Lower leg skin (tissue), 3 donors: Measurements from ENCODE around the gene PCYOX1L.

Source experiments
- POLR2A ChIP-seq, 2 donors: fragments of 450-650 bp; IDR thresholded peaks; one replicate each; pipeline ENCODE4 v1.6.1; 2016 to 2017; ENCODE audit warnings: antibody characterized with exemption in 2 of 2, mild to moderate bottlenecking in 1 of 2, moderate library complexity in 1 of 2
- TF ChIP-seq, protein P1 (sequence below), 3 donors: fragments of 450-650 bp; IDR thresholded peaks; one replicate each; pipeline ENCODE4 v1.5.1; 2016; ENCODE audit warnings: antibody characterized with exemption in 3 of 3, mild to moderate bottlenecking in 3 of 3, moderate library complexity in 2 of 3

DNA sequence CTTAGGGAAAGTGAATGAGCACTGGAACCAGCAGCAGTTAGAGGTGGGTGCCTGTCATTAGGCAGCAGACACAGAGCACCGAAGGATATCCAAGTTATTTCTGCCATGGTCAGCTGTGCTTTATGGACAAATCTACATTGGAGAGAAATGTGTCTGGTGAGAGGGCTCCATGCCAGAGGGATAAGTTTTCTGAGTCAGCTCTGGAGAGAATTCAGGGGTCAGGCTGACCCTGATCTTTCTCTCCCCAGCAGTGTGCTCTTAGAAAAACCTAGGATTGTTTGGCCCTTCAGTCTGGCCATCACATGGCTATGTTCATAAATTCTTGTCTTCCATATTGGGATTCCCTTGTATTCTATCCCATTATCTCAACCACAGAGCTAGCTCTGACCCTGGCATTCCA lies 30.1 kb downstream of the PCYOX1L start:
- TF ChIP-seq, protein P1, sequence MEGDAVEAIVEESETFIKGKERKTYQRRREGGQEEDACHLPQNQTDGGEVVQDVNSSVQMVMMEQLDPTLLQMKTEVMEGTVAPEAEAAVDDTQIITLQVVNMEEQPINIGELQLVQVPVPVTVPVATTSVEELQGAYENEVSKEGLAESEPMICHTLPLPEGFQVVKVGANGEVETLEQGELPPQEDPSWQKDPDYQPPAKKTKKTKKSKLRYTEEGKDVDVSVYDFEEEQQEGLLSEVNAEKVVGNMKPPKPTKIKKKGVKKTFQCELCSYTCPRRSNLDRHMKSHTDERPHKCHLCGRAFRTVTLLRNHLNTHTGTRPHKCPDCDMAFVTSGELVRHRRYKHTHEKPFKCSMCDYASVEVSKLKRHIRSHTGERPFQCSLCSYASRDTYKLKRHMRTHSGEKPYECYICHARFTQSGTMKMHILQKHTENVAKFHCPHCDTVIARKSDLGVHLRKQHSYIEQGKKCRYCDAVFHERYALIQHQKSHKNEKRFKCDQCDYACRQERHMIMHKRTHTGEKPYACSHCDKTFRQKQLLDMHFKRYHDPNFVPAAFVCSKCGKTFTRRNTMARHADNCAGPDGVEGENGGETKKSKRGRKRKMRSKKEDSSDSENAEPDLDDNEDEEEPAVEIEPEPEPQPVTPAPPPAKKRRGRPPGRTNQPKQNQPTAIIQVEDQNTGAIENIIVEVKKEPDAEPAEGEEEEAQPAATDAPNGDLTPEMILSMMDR (IDR thresholded peaks at IDR 0.05): no peak
- no peak for TF ChIP-seq POLR2A (IDR thresholded peaks at IDR 0.05)
